Right ventricle myocardium inferior (tissue), 1 donor: ENCODE measurements around the gene NPIPB4. TPM values are rescaled to one million over a fixed set of nuclear protein-coding genes. Genes with fewer than 3 reads are reported as not detected.
"Not testable (repeated sequence)": the region's sequence is repeated elsewhere in the genome, so short reads cannot be mapped to it uniquely, and the experiment has no call there.

Source experiments
- ATAC-seq: fragments of 200-7000 bp; cut with Tn5 transposase; one replicate; pipeline ENCODE4 v1.9.1; 2020; ENCODE audit warnings: mild to moderate bottlenecking, moderate library complexity
- DNase-seq: peaks from one replicate; pipeline ENCODE4 v3.0.0; 2021; ENCODE audit errors: missing footprints
- intact Hi-C: fragments of 100-400 bp; cut with DNase I; formaldehyde crosslinking; loops from one replicate; pipeline ENCODE4 v1.11.0; 2022
- long read RNA-seq: library from polyadenylated mRNA; unstranded; transcript quantifications from one replicate; pipeline ENCODE4 v2.0.0, GENCODE V29; 2021
- total RNA-seq: library from RNA; stranded (reverse); fragmentation: NEBNext Ultra II Directional; extraction: Animal tissue kit (Norgen Biotek cat#: 25700); gene quantifications from one replicate; pipeline ENCODE4 v1.2.1, GENCODE V29; 2021
- donor health status: DM: no; HTN: yes; CAD: no; lungs with severe emphysema.

The NPIPB4 gene
- 21.2 TPM for total RNA-seq
- long read RNA-seq: 0 reads

GRCh38 chr16:21857656-21858055 is at the start of gene NPIPB4:
Gene NPIPB4, minus strand, starts transcription at chr16:21857756. Its CDS starts 378 bp downstream, at chr16:21857378.
- DNase-seq, intact Hi-C loops, ATAC-seq: not testable (repeated sequence)

- ATAC-seq, DNase-seq, intact Hi-C loops: not testable (repeated sequence)
Observed at GRCh38 chr16:21898998-21899397, 41.4 kb upstream of the NPIPB4 start.

GRCh38 chr16:21881988-21882387 is 24.4 kb upstream of the NPIPB4 start:
- intact Hi-C loops, ATAC-seq: not testable (repeated sequence)
- DNase-seq: peak; percentile 15

- ATAC-seq, DNase-seq, intact Hi-C loops: not testable (repeated sequence)
Observed at GRCh38 chr16:21837186-21837585, 20.4 kb downstream of the NPIPB4 start.

GRCh38 chr16:21836334-21836733 is 21.2 kb downstream of the NPIPB4 start:
- DNase-seq, intact Hi-C loops, ATAC-seq: not testable (repeated sequence)

- DNase-seq, ATAC-seq, intact Hi-C loops: not testable (repeated sequence)
Observed at GRCh38 chr16:21835747-21836146, 21.8 kb downstream of the NPIPB4 start.

GRCh38 chr16:21834211-21834610 is 23.3 kb downstream of the NPIPB4 start:
- DNase-seq, intact Hi-C loops, ATAC-seq: not testable (repeated sequence)

GRCh38 chr16:21829929-21830328 is 27.6 kb downstream of the NPIPB4 start:
- ATAC-seq, DNase-seq, intact Hi-C loops: not testable (repeated sequence)

- intact Hi-C loops, DNase-seq: not testable (repeated sequence)
- peak; percentile 76 for ATAC-seq
Observed at GRCh38 chr16:21826067-21826706, 31.4 kb downstream of the NPIPB4 start.

- DNase-seq, intact Hi-C loops, ATAC-seq: not testable (repeated sequence)
Observed at GRCh38 chr16:21825526-21825925, 32.0 kb downstream of the NPIPB4 start.

GRCh38 chr16:21823258-21823657 is 34.3 kb downstream of the NPIPB4 start:
- ATAC-seq, DNase-seq, intact Hi-C loops: not testable (repeated sequence)

- intact Hi-C loops, ATAC-seq, DNase-seq: not testable (repeated sequence)
Observed at GRCh38 chr16:21820908-21821465, 36.6 kb downstream of the NPIPB4 start.

- DNase-seq: peak; percentile 84
- intact Hi-C loops: not testable (repeated sequence)
- peak; percentile 99 for ATAC-seq
Observed at GRCh38 chr16:21820028-21820907, 37.3 kb downstream of the NPIPB4 start.

- intact Hi-C loops, DNase-seq, ATAC-seq: not testable (repeated sequence)
Observed at GRCh38 chr16:21819617-21820016, 37.9 kb downstream of the NPIPB4 start.

GRCh38 chr16:21817012-21817411 is 40.5 kb downstream of the NPIPB4 start:
- intact Hi-C loops, DNase-seq, ATAC-seq: not testable (repeated sequence)

GRCh38 chr16:21815694-21816093 is 41.9 kb downstream of the NPIPB4 start:
- DNase-seq, ATAC-seq, intact Hi-C loops: not testable (repeated sequence)

GRCh38 chr16:21802375-21802663 is 55.2 kb downstream of the NPIPB4 start:
- DNase-seq, ATAC-seq, intact Hi-C loops: not testable (repeated sequence)

GRCh38 chr16:21801538-21802374 is 55.8 kb downstream of the NPIPB4 start:
- DNase-seq, intact Hi-C loops: not testable (repeated sequence)
- peak; percentile 70 for ATAC-seq
